Skin of body (tissue), 2 donors: ENCODE results near the gene ANTXR1. TPM values are rescaled to one million over a fixed set of nuclear protein-coding genes. Genes with fewer than 3 reads are reported as not detected.

Experiments used
- DNase-seq: peaks from one replicate; lab custom pipeline; 2025; lab: John Stamatoyannopoulos, UW
- total RNA-seq: library from RNA; depleted of rRNA; stranded (reverse); fragments of >200 nt; gene quantifications from one replicate; pipeline ENCODE4 v1.2.3, GENCODE V29; 2014

ANTXR1 gene
- total RNA-seq, 1 donor from 2014 or later: 110 TPM

DNA sequence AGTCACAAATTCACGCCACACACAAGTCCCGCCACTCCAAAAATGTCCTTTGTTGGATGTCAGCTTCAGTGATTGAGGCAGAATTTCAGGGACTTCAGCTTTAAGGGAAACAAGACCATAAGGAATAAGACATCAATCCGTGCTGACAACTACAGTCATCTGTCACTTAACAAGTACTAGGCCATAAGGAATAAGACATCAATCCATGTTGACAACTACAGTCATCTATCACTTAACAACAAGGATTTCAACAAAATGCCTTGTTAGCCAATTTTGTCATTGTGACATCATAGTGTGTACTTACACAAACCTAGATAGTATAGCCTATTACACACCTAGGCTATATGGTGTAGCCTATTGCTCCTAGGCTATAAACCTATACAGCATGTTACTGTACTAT, 58.0 kb downstream of the ANTXR1 start:
- no peak for DNase-seq

DNA sequence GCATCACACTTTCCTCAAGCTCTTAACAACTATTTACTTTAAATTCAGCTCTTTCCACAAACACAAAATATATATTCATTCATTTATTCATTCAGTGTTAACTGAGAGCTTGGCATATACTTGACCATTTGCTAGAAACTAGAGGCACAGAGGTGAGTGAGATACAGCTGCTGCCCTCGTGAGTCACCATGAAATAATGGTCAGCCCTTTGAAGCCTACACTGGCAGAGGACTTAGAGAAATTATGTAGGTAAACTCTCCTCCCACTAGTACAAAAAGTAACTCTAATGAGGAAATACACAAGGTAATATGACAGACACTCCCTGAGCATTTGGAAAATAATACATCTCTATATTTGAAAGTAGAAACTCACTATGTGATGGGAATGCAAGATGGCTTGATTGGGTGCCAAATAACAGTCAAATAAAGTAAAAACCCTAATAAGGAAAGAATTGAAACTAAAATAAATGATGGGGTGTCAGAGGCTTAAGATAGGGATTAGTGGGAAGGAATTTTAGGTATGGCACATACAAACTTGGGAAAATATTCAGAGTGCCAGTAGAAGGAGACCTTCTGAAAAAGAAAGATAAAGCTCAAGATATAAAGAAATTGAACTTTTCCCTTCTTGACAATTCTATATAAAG, 61.1 kb downstream of the ANTXR1 start:
- DNase-seq: no peak

DNA sequence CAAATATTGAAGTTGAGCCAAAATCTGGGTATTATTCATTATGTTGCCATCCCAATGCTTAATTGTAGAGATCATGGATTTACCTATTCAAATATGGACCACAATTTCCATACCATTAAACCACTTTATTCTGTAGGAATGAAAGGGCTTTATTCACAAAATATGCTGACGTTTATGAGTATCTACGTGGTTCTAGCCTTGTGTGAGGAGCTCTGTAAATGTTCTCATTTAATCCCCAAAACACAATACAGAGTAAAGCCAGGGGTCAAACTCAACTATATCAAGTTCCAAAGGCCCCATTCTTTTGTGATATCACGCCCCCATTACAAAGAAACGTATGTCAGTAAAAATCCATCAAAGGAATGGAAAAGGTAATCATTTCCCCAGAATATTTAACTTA, 61.9 kb downstream of the ANTXR1 start:
- no peak for DNase-seq

DNA sequence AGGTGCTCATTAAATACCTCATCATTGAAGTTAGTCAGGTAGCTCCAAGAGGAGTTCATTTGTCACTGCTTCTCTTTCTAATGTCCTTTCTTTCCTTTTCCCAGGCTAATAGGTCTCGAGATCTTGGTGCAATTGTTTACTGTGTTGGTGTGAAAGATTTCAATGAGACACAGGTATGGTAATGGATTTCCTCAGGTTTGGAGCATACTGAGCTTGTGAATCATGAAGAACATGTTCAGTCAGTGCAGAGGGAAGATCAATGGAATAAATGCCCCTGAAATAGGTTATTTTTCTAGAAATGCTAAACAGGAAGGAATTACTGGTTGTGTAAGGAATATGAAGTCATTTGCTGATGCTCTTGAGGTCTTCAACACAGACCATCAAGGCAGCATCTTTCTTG, 62.5 kb downstream of the ANTXR1 start:
- no peak for DNase-seq

DNA sequence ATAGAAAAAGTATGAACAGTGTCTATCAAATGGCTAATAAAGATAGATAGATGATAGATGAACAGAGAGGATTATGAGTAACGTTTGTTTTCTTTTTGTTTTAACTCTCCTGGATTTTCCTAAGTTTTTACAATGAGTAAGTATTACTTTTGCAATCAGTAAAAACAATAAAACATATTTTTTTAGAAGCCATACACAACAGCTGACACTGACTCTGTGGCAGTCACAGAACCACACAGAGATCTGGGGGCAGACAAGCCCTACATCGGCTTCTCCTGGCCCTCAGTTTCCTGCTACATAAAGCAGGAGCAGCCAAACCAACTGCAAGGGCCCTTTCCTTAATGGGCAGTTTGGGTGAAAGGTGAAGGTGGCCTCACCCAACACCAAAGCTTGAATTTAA, 63.6 kb downstream of the ANTXR1 start:
- DNase-seq: no peak

DNA sequence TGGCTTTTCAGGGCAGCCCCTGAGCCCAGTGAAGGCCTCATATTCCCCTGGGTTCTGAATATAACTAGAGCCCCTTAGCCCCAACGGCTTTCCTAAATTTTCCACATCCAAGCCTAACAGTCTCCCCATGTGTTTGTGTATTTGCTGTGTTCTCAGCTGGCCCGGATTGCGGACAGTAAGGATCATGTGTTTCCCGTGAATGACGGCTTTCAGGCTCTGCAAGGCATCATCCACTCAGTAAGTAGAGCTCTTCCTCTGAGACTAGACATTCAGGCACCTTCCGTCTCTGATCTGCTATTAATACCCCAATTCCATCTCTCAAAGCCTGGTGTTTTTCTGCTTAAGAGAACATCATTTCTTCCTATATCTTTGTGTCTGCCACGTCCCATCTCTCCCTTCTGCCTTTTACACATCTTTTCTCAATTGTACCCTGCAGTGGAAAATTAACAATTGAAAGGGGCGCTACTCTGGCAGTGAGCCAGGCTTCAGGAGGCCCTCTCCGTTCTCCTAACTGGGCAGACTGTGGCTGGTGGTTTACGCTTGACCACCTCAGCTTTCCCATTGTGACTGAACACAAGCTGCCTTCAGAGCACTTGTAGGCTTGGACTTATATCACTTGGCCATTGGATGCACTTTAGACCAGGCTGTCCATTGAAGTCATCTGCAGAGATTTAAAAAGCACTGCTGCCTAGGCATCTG, 64.4 kb downstream of the ANTXR1 start:
- DNase-seq: no peak

DNA sequence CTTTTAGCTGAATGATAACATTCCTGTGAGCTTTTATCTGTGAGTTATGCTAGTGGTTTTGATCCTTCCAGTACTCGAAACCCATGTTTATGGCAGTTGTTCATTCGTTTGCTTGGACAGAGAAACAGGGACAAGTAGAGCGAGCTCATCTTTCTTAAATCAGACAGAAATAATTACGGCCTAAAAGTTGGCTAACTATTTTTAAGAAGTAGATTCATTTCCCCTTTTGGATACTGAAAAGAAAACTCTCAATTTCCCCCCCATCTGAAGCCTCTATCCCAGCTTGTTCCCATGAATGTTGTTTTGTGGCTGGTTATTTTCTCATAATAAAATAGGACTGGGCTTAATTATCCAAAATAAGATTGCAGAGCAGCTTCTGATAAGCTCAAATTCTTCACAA, 67.1 kb downstream of the ANTXR1 start:
- DNase-seq: no peak

DNA sequence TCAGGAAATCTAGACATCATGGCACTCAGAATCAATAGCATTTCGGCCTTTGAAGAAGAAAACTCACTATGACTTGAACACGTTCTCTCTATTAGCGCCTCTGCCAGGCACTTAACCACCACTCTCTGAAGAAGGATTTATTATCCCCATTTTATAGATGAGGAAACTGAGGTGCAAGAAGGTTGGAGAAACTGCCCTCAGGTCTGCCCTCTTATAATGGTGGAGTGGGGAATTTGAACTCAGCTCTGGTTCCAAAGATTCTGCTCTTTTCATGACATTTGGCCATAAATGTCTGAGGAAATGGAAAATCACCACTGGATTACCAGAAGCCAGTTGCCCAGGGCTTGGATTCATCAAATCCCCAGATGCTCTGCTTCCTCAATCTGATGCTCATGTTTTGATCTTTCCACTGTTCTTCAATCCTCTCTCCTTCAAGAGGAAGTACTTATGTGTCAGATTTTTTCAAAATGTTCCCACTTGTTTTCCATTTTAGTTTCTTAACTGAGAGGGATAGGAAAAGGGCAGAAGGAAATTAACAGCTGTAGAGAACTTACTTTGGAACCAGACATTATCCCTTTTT, 68.1 kb downstream of the ANTXR1 start:
- no peak for DNase-seq

DNA sequence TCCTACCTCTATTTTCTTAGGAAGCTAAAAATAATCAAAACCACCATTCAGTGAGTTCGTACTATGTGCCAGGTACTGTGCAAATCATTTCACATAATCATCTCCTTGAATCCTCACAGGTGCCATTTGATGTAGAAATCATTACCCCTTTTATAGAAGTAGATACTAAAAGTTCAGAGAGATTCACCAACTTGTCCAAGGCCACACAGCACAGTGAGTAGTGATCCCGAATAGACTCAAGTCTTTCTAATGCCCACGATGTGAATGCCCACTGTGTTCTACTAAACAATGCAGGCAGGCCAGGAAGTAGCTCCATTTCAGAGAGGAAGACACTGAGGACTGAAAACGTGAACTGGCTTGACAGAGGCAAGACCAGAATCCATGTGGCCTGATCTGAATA, 68.8 kb downstream of the ANTXR1 start:
- no peak for DNase-seq

DNA sequence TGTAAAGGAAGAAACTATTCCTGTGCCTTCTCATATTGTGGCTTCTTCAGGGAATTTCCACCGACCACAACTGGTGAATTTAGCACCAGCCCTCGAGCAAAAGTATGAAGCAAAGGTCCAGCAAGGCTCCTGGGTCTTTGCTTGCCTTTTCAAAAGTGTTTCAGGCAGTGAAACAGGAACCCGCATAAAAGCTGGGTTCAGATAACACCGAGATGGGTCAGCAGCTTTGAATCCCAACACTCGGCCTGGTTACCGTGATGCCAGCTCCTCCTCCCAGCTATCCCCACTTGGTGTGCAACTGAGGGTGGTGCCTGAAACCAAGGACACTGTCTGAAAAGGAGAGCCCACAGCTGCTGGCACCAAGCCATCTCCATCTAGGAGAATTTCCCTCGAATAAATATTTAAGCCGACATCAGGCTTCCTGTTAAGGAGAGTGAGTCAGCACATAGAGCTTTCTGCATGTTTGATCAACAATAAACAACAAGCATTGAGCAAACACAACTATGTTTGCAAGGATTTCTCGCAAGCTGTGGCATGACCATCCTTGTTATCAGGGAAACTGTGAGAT, 69.5 kb downstream of the ANTXR1 start:
- peak; percentile 24 for DNase-seq

DNA sequence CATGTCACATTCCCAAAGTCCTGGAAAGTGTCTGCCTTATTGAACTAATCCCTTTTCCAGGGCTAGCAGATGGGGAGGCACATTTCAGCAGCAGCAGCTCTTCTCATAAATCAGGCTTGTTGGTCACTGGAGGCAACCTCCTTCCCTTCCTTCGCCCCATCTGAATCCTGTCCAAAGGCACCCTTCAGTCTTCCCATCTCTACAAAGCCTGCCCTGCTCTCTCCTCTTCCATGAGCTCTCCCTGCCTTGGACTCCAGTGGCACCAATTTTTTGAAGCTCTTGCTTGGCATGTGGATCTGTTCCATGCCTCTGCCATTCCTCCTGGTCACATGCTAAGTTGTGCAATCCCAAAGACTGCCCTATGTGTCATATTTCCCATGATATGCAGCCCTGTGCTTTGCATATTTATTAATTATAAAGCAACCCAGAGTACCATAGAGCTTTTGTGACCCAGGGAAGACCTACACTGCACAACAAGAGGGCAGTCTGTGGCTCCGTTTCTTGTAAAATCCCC, 70.3 kb downstream of the ANTXR1 start:
- DNase-seq: no peak

DNA sequence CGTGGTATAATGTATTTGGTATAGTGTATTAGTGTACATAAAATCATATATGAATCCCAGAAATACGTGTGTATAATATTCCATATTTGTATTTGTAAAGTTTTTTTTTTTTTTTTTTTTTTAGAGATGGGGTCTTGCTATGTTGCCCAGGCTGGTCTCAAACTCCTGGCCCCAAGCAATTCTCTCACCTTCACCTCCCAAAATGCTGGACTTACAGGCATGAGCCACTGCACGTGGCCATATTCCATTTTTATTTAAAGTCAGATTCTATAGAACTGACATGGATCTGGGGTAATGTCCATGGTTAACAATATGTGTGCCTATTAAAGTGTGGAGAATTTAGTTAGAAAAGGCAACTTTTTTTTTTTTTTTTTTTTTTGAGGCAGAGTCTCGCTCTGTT, 71.5 kb downstream of the ANTXR1 start:
- no peak for DNase-seq

DNA sequence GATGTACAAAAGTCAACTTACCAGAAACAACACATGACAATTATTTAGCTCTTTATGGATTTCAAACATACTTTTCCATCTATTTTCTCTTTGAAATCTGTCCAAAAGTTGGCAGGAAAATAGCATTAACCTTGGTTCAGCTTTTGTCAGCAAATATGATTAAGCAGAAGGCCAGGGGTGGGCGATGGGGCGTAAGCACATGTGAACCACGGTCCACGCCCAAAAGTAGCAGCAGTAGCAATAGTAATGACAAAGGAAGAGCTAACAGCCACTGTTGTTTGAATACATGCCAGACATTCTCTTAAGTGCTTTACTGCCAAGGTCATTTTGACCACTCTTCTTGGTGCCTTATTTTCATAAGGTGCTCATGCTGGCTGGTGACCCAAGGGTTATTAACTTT, 73.5 kb downstream of the ANTXR1 start:
- DNase-seq: no peak

DNA sequence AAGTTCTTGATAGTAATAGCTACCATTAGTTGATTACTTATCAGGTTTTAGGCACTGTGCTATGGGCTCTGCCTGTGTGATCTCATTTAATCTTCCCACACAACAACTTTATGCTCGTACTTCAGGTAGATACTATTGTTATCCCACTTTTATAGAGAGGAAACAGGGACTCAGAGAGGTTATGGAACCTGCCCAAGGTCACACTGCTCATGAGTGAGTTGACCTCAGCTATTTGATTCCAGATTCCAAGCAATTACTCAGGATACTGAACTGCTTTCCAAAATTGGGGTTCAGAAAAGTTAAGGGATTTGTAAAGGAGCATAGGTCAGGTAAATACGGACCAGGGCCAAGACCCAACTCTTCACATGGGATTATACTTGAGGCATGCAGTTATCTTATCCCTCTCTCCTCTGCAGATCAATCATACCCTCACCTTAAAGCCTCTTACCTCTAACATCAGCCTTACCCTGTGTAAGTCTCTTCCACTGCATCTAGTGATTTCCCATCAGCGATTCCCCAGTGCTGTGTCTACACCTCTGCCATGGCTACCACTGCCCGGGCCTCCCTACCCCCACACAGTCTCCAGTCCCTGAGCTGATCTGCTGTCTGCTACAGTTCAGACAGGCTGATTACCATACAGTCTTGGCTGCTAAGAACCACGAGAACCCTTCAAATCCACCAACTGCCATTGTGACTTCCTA, 74.4 kb downstream of the ANTXR1 start:
- DNase-seq: no peak

DNA sequence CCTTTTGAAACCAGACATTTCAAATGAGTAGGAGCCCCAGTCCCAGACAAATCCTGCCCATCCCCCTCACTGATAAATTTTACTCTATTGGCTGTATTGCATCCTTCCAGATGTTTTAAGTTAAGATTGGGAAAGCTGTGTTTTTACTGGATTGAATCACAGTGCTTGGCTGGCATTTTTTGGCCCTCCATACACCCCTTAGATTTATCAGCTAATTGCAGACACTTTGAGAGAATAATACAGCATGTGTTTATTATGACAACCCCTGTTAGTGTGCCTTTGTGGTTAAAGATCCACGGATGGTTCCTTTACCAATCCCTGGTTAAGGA, 74.9 kb downstream of the ANTXR1 start:
- no peak for DNase-seq

DNA sequence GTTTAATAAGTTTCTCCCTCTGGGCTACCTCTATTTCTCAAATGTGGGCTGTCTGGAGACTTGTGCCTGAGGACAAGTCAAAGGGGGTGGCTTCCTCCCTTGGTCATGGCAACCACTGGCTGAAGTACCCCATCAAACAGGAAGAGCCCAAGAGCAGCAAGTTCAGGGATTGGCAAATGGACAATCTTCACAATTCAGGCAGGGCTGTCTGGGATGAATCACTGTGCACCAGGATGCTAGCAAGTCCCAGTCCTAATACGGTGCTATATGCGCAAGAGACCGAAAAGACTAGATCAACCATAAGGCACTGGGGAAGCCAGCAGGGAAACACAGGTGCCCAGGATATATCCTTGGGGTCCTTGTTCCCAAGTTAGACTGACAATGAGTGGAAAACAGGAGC, 75.5 kb downstream of the ANTXR1 start:
- no peak for DNase-seq

DNA sequence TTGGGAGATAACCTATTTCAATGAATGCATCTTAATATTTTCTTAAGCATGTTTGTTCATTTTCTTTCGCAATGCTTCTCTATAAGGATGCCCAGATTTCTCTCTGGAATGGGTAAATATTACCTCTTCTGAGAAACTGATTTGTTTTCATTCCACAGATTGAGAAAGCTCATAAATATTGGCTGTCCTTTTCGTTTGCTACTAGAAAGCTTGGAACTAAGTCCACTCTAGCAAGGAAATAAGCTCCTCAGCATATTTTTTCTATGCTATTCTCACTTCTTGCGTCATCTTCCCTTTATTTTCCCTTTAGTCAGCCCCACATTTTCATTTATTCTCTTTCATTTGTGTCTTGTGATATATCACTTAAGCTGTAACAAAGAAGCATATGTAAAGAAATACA, 76.3 kb downstream of the ANTXR1 start:
- peak; percentile 25 for DNase-seq

DNA sequence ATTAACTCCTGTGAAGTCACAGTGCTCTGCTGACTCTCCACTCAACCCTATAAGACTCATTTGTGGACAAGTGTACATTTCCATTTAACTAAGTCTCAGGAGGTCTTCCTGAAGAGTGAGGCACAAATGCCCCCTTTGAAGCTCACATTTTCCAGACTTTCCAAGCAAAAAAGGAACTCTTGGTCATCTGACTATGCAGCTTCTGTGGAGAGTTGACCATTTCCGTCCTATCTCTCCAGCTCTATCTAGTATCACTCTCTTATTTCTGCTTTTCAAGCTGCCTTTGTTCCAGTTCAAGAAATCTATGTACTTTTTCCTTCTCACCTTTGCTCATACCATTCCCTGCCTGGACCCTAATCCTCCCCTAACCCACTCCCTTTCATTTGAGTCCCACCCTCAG, 77.0 kb downstream of the ANTXR1 start:
- no peak for DNase-seq

DNA sequence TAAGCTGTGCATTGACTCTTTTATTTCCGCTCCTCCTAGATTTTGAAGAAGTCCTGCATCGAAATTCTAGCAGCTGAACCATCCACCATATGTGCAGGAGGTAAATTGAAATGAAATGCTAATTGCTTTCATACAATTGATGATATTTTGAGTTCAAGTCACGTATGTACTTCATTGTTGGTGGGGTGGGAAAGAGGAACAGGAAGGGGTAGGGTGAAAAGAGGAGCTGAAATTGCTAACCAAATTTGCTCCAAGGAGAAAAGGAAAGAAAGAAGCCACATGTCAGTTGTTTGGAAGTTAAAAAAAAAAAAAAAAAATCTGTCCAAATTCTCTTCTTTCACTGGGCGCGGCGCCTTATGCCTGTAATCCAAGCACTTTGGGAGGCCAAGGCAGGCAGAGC, 77.8 kb downstream of the ANTXR1 start:
- no peak for DNase-seq

DNA sequence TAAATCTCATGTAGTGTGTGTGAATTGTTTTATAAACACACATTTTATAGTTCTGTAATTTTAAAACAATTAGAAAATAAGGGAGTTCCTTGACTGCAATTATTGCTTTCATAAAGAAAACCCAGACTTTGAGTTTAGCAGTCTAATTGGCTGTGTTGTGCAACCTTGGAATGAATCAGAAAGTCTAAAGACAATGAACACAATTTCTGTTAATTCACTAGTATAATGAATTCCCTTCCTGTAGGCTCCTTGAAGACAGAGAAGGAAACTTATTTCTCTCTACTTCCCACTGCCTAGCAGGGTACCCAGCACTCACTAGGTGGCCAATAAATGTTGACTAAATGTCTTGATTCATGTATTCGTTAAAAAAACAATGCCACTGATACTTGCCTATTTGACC, 79.9 kb downstream of the ANTXR1 start:
- no peak for DNase-seq

DNA sequence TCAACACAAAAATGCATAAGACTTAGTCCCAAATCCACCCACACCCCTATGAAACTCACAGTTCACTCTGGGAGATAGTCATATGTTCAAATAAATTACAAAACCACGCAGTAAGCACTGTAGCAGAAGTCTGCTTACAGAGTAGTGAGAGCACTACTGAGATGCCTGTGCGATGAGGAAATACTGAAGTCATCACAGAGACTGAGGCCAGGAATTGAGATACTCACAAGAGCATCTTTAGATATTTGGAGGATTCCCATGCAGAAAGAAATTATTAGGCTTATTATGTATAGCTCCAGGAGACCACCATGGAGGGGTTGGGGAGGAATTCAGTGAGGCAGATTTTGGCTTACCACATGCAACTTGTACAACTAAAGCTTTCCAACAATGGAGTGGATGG, 82.3 kb downstream of the ANTXR1 start:
- DNase-seq: peak; percentile 96
